KMS-11 (cell line): Measurements from ENCODE around the gene DSCAM.

Experiments
- H2AFZ ChIP-seq: fragments of 200-600 bp; sonication (generic); 2 replicates; pipeline ENCODE4 v1.6.1; 2016; ENCODE audit warnings: antibody characterized with exemption, mixed run types, low read depth
- H3K27ac ChIP-seq: fragments of 200-600 bp; sonication (generic); 2 replicates; pipeline ENCODE4 v1.6.1; 2016; ENCODE audit warnings: mild to moderate bottlenecking, mixed run types
- H3K27me3 ChIP-seq: fragments of 200-600 bp; sonication (generic); 2 replicates; pipeline ENCODE4 v1.6.1; 2017; ENCODE audit warnings: mild to moderate bottlenecking, low read depth, mixed run types, moderate library complexity; ENCODE audit not compliant: insufficient read depth
- H3K36me3 ChIP-seq: fragments of 200-600 bp; sonication (generic); 2 replicates; pipeline ENCODE4 v1.6.1; 2017; ENCODE audit warnings: mild to moderate bottlenecking, mixed run types; ENCODE audit not compliant: insufficient read depth
- H3K4me1 ChIP-seq: fragments of 200-600 bp; sonication (generic); 2 replicates; pipeline ENCODE4 v1.6.1; 2016; ENCODE audit warnings: mild to moderate bottlenecking, low read depth, mixed run types; ENCODE audit not compliant: poor library complexity, severe bottlenecking
- H3K4me2 ChIP-seq: fragments of 200-600 bp; sonication (generic); 2 replicates; pipeline ENCODE4 v1.7.0; 2016; ENCODE audit warnings: mild to moderate bottlenecking, mixed run types
- H3K4me3 ChIP-seq: fragments of 200-600 bp; sonication (generic); IDR thresholded peaks from 2 replicates; pipeline ENCODE4 v1.6.1; 2017; ENCODE audit warnings: low read depth, low read length, mixed read lengths; ENCODE audit not compliant: insufficient read depth
- H3K79me2 ChIP-seq: fragments of 200-600 bp; sonication (generic); 2 replicates; pipeline ENCODE4 v1.6.1; 2016; ENCODE audit warnings: low read depth, mixed run types; ENCODE audit not compliant: insufficient read depth
- H3K9ac ChIP-seq: fragments of 200-600 bp; sonication (generic); 2 replicates; pipeline ENCODE4 v1.6.1; 2016; ENCODE audit warnings: mild to moderate bottlenecking, mixed run types
- H4K20me1 ChIP-seq: fragments of 200-600 bp; sonication (generic); 2 replicates; pipeline ENCODE4 v1.6.1; 2016; ENCODE audit warnings: mild to moderate bottlenecking, mixed run types; ENCODE audit not compliant: insufficient read depth
- TF ChIP-seq, protein P1 (sequence below): fragments of 200-600 bp; sonication (generic); conservative IDR thresholded peaks from 2 replicates; pipeline ENCODE4 v1.6.1; 2017; ENCODE audit warnings: low read depth, mild to moderate bottlenecking, antibody characterized with exemption, low read length, moderate library complexity, mixed read lengths

DSCAM gene

DNA sequence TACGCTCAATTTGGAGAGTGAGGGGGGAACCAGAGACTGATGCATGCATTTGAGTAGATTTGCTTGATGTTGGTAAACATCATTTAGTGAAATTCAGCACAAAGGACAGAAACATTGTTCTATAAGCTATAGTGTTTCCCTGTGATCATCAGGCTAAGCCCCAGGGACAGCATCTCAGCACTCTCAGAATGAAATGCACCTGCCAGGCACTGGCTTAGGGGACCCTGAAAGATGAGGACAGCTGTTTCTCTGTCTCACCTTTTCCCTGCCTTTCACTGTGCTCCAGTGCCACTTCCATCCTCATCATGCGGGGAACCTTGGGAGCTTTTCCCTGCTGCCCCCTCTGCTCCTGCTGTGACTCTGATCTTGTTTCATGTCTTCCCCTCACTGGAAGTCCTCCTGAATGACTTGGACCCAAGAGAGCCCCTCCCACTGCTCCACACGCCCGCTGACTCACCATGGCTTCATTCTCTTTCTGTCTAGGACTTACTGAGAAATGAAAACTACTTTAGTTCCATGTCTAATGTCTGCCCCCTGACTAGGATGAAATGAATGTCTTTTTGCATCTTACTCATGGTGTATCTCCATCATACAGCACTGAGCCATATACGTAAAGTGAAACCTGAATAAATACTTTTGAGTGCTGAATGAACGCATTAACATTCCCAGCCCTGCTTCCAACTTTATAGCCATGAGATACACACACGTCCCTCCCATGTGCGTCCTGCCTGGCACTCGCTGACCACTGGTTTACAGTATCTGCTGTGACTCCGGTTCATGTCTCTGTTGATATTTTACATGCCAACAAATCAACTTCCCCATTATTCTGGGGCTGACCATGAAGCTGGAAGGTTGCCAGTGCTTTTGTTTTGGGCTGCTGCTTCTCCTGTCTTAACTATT lies 797.7 kb downstream of the DSCAM start:
- H3K79me2 ChIP-seq: no peaks in the 10 kb centered on the region
- H3K4me2 ChIP-seq: no peak overlapping the region
- H3K4me1 ChIP-seq: peaks cover 6% of the 10 kb centered on the region
- no peaks in the 10 kb centered on the region for H3K36me3 ChIP-seq
- no peak overlapping the region for H2AFZ ChIP-seq
- H3K27me3 ChIP-seq: no peaks in the 10 kb centered on the region
- no peaks in the 10 kb centered on the region for H4K20me1 ChIP-seq
- TF ChIP-seq, protein P1, sequence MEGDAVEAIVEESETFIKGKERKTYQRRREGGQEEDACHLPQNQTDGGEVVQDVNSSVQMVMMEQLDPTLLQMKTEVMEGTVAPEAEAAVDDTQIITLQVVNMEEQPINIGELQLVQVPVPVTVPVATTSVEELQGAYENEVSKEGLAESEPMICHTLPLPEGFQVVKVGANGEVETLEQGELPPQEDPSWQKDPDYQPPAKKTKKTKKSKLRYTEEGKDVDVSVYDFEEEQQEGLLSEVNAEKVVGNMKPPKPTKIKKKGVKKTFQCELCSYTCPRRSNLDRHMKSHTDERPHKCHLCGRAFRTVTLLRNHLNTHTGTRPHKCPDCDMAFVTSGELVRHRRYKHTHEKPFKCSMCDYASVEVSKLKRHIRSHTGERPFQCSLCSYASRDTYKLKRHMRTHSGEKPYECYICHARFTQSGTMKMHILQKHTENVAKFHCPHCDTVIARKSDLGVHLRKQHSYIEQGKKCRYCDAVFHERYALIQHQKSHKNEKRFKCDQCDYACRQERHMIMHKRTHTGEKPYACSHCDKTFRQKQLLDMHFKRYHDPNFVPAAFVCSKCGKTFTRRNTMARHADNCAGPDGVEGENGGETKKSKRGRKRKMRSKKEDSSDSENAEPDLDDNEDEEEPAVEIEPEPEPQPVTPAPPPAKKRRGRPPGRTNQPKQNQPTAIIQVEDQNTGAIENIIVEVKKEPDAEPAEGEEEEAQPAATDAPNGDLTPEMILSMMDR: no peak
- no peak overlapping the region for H3K9ac ChIP-seq
- H3K27ac ChIP-seq: no peak overlapping the region
- H3K4me3 ChIP-seq: no peak overlapping the region

DNA sequence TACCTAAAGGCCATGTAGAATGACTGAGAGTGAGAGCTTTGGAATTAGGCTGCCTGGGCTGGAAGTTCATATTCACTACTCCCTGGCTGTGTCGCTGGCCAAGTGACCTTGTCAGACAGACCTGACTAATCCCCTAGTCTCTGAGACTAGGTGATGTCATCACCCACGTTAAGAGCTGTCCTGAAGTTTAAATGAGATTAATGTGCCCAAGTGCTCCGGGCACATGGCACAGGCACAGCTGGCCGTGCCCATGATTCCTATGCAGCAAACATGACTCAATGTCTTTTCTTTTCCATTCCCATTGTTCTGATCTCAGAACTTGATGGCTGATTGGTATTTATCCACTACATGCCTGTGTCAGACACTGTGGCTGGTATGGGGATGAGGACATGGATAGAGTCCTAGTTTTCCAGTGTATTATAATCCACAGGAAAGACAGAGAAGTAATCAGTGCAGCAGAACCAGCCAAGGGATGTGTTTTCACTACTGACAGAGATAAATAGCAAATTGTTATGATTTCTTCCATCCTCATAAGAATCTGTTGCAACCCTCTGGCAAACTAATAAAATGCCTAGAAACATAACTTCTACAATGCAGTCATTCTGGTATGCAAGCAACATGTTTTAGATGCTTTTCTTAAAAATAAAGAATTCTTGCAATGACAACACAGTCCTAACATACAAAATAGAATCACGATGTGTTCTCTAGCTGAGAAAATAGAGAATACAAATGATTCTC lies 798.8 kb downstream of the DSCAM start:
- no peak overlapping the region for H3K4me2 ChIP-seq
- no peaks in the 10 kb centered on the region for H3K79me2 ChIP-seq
- no peak overlapping the region for H3K27ac ChIP-seq
- TF ChIP-seq, protein P1: no peak
- no peaks in the 10 kb centered on the region for H3K36me3 ChIP-seq
- no peaks in the 10 kb centered on the region for H3K27me3 ChIP-seq
- no peaks in the 10 kb centered on the region for H3K4me1 ChIP-seq
- no peak overlapping the region for H2AFZ ChIP-seq
- H3K9ac ChIP-seq: no peak overlapping the region
- H3K4me3 ChIP-seq: no peak overlapping the region
- H4K20me1 ChIP-seq: no peaks in the 10 kb centered on the region

DNA sequence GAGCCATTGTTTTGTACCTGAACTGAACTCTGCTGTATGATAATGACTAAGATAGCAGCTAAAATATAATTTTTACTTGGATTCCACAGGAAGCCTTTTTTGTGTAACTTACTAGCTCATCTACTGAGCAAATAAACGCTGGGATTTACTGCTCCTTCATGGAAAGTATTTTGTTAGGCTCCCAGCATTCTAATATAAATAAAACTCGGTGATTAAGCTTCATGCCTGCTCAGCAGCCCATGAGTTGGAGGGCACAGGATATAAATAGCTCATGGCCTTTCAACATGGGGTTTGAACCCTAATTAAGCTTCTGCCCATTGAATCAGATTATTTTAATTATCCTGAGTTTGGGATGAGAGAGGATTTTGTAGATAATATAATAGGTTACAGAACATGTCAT lies 799.7 kb downstream of the DSCAM start:
- H3K9ac ChIP-seq: no peak overlapping the region
- no peaks in the 10 kb centered on the region for H3K36me3 ChIP-seq
- H3K4me3 ChIP-seq: no peak overlapping the region
- H3K27ac ChIP-seq: no peak overlapping the region
- no peaks in the 10 kb centered on the region for H3K27me3 ChIP-seq
- no peak overlapping the region for H3K4me2 ChIP-seq
- H3K79me2 ChIP-seq: no peaks in the 10 kb centered on the region
- no peaks in the 10 kb centered on the region for H4K20me1 ChIP-seq
- no peaks in the 10 kb centered on the region for H3K4me1 ChIP-seq
- no peak overlapping the region for H2AFZ ChIP-seq
- TF ChIP-seq, protein P1: no peak

DNA sequence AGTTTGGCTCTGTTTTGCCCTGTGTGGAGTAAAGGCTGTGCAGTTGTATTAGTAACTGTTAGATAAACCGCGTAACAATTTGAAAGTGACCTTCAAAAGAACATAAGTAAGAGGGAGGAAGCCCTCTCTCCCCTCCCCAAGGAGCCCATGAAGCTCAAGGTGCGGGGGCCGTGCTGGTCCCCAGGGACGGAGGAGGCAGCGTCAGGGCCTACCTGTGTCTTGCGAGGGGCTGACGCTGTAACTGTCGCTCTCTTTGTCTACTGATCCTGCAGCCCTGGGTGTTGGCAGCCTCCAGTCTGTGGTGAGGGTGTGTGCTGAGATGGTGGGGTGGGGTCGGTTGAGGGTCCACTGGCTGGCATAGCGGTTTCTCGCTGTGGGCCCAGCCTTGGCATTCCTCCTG lies 803.1 kb downstream of the DSCAM start:
- Histone ChIP-seq H3K4me2 (no peak overlapping the region), H2AFZ (no peak overlapping the region), H3K79me2 (no peaks in the 10 kb centered on the region), H3K27me3 (0 out of 2 replicates have a peak, but pooled peaks cover 2% of the 10 kb centered on the region), H3K27ac (no peak overlapping the region), H3K4me1 (no peaks in the 10 kb centered on the region), H3K4me3 (no peak overlapping the region), H4K20me1 (no peaks in the 10 kb centered on the region), H3K36me3 (no peaks in the 10 kb centered on the region), H3K9ac (no peak overlapping the region)
- TF ChIP-seq, protein P1: no peak
